OCI-LY1 (cell line): ENCODE measurements around the gene DNAJC30.

ENCODE experiments used
- H2AFZ ChIP-seq: fragments of 200-600 bp; sonication (generic), shearing (Covaris generic); 2 replicates; pipeline ENCODE4 v1.6.0; 2014; ENCODE audit warnings: antibody characterized with exemption, mild to moderate bottlenecking, low read length
- H3F3A ChIP-seq: fragments of 200-600 bp; sonication (generic), shearing (Covaris generic); 2 replicates; pipeline ENCODE4 v1.6.0; 2014; ENCODE audit warnings: mild to moderate bottlenecking, antibody characterized with exemption, low read length, moderate library complexity; ENCODE audit not compliant: insufficient read depth
- H3K27ac ChIP-seq: fragments of 200-600 bp; sonication (generic); 2 replicates; pipeline ENCODE4 v1.5.1; 2014; ENCODE audit warnings: low read length, mixed run types, mild to moderate bottlenecking, low read depth; ENCODE audit not compliant: poor library complexity, severe bottlenecking
- H3K27me3 ChIP-seq: fragments of 200-600 bp; sonication (generic); 2 replicates; pipeline ENCODE4 v1.6.0; 2014; ENCODE audit warnings: antibody characterized with exemption, mild to moderate bottlenecking, low read length, moderate library complexity; ENCODE audit not compliant: insufficient read depth
- H3K36me3 ChIP-seq: fragments of 200-600 bp; sonication (generic); 2 replicates; pipeline ENCODE4 v1.6.1; 2014; ENCODE audit warnings: mild to moderate bottlenecking, antibody characterized with exemption, low read length, moderate library complexity, mixed read lengths; ENCODE audit not compliant: insufficient read depth
- H3K4me1 ChIP-seq: fragments of 200-600 bp; sonication (generic); 2 replicates; pipeline ENCODE4 v1.5.1; 2014; ENCODE audit warnings: mild to moderate bottlenecking, low read length, moderate library complexity; ENCODE audit not compliant: insufficient read depth, severe bottlenecking
- H3K4me2 ChIP-seq: fragments of 200-600 bp; sonication (generic), shearing (Covaris generic); 2 replicates; pipeline ENCODE4 v1.6.1; 2014; ENCODE audit warnings: low read length
- H3K4me3 ChIP-seq: fragments of 200-600 bp; sonication (generic); 2 replicates; pipeline ENCODE4 v1.5.1; 2014; ENCODE audit warnings: low read length, low read depth, mild to moderate bottlenecking, mixed read lengths; ENCODE audit not compliant: poor library complexity, severe bottlenecking
- H3K79me2 ChIP-seq: fragments of 200-600 bp; shearing (Covaris generic); 2 replicates; pipeline ENCODE4 v1.6.1; 2016; ENCODE audit warnings: mixed run types, low read length, mixed read lengths; ENCODE audit not compliant: insufficient read depth
- H3K9ac ChIP-seq: fragments of 200-600 bp; sonication (generic), shearing (Covaris generic); 2 replicates; pipeline ENCODE4 v1.6.1; 2014; ENCODE audit warnings: mild to moderate bottlenecking, low read length, mixed read lengths
- H3K9me2 ChIP-seq: fragments of 200-600 bp; sonication (generic), shearing (Covaris generic); 2 replicates; pipeline ENCODE4 v1.6.1; 2014; ENCODE audit warnings: low read depth, mild to moderate bottlenecking, low read length, mixed read lengths
- H3K9me3 ChIP-seq: fragments of 200-600 bp; shearing (Covaris generic); 2 replicates; pipeline ENCODE4 v1.6.1; 2014; ENCODE audit warnings: low read length, mixed read lengths
- H4K20me1 ChIP-seq: fragments of 200-600 bp; sonication (generic), shearing (Covaris generic); 2 replicates; pipeline ENCODE4 v1.6.0; 2016; ENCODE audit warnings: mild to moderate bottlenecking, low read length; ENCODE audit not compliant: insufficient read depth
- CTCF ChIP-seq: fragments of 200-600 bp; sonication (generic), shearing (Covaris generic); IDR thresholded peaks from 2 replicates; pipeline ENCODE4 v1.5.1; 2017; ENCODE audit warnings: mild to moderate bottlenecking, antibody characterized with exemption, low read length, moderate library complexity, mixed read lengths
- EZH2 ChIP-seq: fragments of 200-600 bp; sonication (generic), shearing (Covaris generic); IDR thresholded peaks from 2 replicates; pipeline ENCODE4 v1.8.0; 2017; ENCODE audit warnings: borderline replicate concordance, mixed run types, mild to moderate bottlenecking, antibody characterized with exemption, low read length, moderate library complexity, mixed read lengths

The DNAJC30 gene

GRCh38 chr7:73645643-73646174, 37.5 kb downstream of the DNAJC30 start:
- H3K9ac ChIP-seq, result no peak overlapping the region
- no peaks in the 10 kb centered on the region for H3F3A ChIP-seq
- no peak overlapping the region for H3K4me2 ChIP-seq
- H4K20me1 ChIP-seq, result no peaks in the 10 kb centered on the region
- no peak overlapping the region for H2AFZ ChIP-seq
- H3K4me3 ChIP-seq, result no peak overlapping the region
- H3K79me2 ChIP-seq, result no peaks in the 10 kb centered on the region
- peaks cover 3% of the 10 kb centered on the region; the same call in 1 of the 2 replicates for H3K9me3 ChIP-seq
- H3K9me2 ChIP-seq, result no peaks in the 10 kb centered on the region
- H3K27me3 ChIP-seq, result peaks cover 6% of the 10 kb centered on the region; the same call in 1 of the 2 replicates
- TF ChIP-seq EZH2, result no peak
- no peak for TF ChIP-seq CTCF
- no peaks in the 10 kb centered on the region for H3K36me3 ChIP-seq
- H3K4me1 ChIP-seq, result peaks cover 5% of the 10 kb centered on the region
- H3K27ac ChIP-seq, result no peak overlapping the region

GRCh38 chr7:73644688-73645286, 38.5 kb downstream of the DNAJC30 start:
- Histone ChIP-seq H3K9ac (no peak overlapping the region), H3K27ac (no peak overlapping the region), H3F3A (no peaks in the 10 kb centered on the region), H3K27me3 (peaks cover 6% of the 10 kb centered on the region; the same call in 1 of the 2 replicates), H3K9me3 (peaks cover 3% of the 10 kb centered on the region; the same call in 1 of the 2 replicates), H3K4me3 (no peak overlapping the region), H3K4me1 (peaks cover 5% of the 10 kb centered on the region), H2AFZ (no peak overlapping the region), H3K79me2 (no peaks in the 10 kb centered on the region), H3K9me2 (no peaks in the 10 kb centered on the region), H3K4me2 (no peak overlapping the region), H4K20me1 (no peaks in the 10 kb centered on the region), H3K36me3 (no peaks in the 10 kb centered on the region)
- no peak for TF ChIP-seq CTCF
- no peak for TF ChIP-seq EZH2

- Histone ChIP-seq H3K4me3 (no peak overlapping the region), H3K9me2 (no peaks in the 10 kb centered on the region), H3K9ac (no peak overlapping the region), H3K36me3 (no peaks in the 10 kb centered on the region), H3K79me2 (no peaks in the 10 kb centered on the region), H3K27me3 (peaks cover 6% of the 10 kb centered on the region; the same call in 1 of the 2 replicates), H3K4me2 (no peak overlapping the region), H3K9me3 (peaks cover 3% of the 10 kb centered on the region; the same call in 1 of the 2 replicates), H3K27ac (no peak overlapping the region), H4K20me1 (no peaks in the 10 kb centered on the region), H3K4me1 (peaks cover 1% of the 10 kb centered on the region), H2AFZ (no peak overlapping the region), H3F3A (no peaks in the 10 kb centered on the region)
- TF ChIP-seq CTCF (no peak), EZH2 (no peak)
Observed at GRCh38 chr7:73642834-73643233, 40.4 kb downstream of the DNAJC30 start.
